ENCODE data around the gene TNIK. TPM values are rescaled to one million over a fixed set of nuclear protein-coding genes. Genes with fewer than 3 reads are reported as not detected.

Gene TNIK
- total and polyA plus RNA-seq, 10 of the 15 experiments (the other 5 are each of a cell fraction or from before 2014, with no cell fraction given), result 13.9 to 74.3 (median 48.2) TPM

DNA sequence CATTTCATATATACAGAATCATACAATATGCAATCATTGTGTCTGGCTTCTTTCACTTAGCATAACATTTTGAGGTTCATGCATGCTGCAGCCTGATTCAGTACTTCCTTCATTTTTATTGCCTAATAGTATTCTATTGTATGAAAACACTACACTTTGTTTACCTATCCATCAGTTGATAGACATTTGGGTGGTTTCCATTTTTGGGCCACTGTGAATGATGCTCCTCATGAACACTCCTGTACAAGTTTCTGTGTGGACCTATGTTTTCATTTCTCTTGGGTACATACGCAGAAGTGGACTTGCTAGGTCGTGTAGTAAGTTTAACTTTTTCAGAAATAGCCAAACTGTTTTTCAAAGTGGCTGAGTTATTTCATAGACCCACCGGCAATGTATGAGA, 18.8 kb downstream of the TNIK start:
- ChIA-PET CTCF (interaction anchor here (2.9 kb wide), 1 partner anchor 13 kb away, joined by 11 read pairs; no protein-coding TSS in a partner anchor), POLR2A (interaction anchor here (0.5 to 1.7 kb wide), 3 partner anchors 10 to 31 kb away, joined by 3 to 7 read pairs (median 6); no protein-coding TSS in a partner anchor), SMC1A (ENCODE audit: uncharacterized antibody, unreplicated experiment) (interaction anchor here (1.0 to 4.9 kb wide), 11 partner anchors 10 to 110 kb away, joined by 3 to 21 read pairs (median 4); no protein-coding TSS in a partner anchor), RAD21 (ENCODE audit: unreplicated experiment) (interaction anchor here (0.8 to 3.6 kb wide), 2 partner anchors 13 to 25 kb away, joined by 3 to 18 read pairs; no protein-coding TSS in a partner anchor)
- peaks cover 41% of the 10 kb centered on the region for H3K4me1 ChIP-seq (ENCODE audit: control insufficient read depth, insufficient read depth, low read length)
- FAIRE-seq (no peak), DNase-seq (ENCODE audit: low read depth, low spot score) (no peak), ATAC-seq (no peak)
- no peak overlapping the region; the same call in 1 of the 2 replicates for H3K27ac ChIP-seq (ENCODE audit: control insufficient read depth, insufficient read depth)
- no peaks in the 10 kb centered on the region for H3K27me3 ChIP-seq (replicated peaks in 1 of 2; ENCODE audit: control insufficient read depth in 2 of 2, insufficient read depth in 2 of 2, low read length in 1 of 2)
- 78% methylated on average over 3 of the region's 3 CpGs for WGBS (ENCODE audit: insufficient coverage, insufficient replicate concordance, low lambda C conversion rate, missing lambda C conversion rate)
- in situ Hi-C loops (cut with MboI) (no loop called here), intact Hi-C loops (cut with micrococcal nuclease; ENCODE audit: unreplicated experiment) (no loop called here)
- BruUV-seq (replicated peaks), result no TSS peak
- no peaks in the 10 kb centered on the region for H4K20me1 ChIP-seq (ENCODE audit: control insufficient read depth, insufficient read depth)
- H2AFZ ChIP-seq (ENCODE audit: control insufficient read depth, low read depth, low read length), result no peak overlapping the region
- 0 out of 4 replicates have a peak, but pooled peaks cover 0 to 2% of the 10 kb centered on the region in 2 experiments for H3K36me3 ChIP-seq (ENCODE audit: control insufficient read depth in 2 of 2, insufficient read depth in 2 of 2, low read length in 1 of 2)
- no peaks in the 10 kb centered on the region for H3K9me3 ChIP-seq (replicated peaks; ENCODE audit: control insufficient read depth, insufficient read depth, low read length)
- H3K4me2 ChIP-seq (ENCODE audit: control insufficient read depth, insufficient read depth), result no peak overlapping the region
- H3K9ac ChIP-seq (ENCODE audit: control insufficient read depth, insufficient read depth, low read length), result no peak overlapping the region
- no peak overlapping the region for H3K4me3 ChIP-seq
- H3K79me2 ChIP-seq (ENCODE audit: control insufficient read depth, insufficient read depth, low read length), result peaks cover 94% of the 10 kb centered on the region
- TF ChIP-seq, protein P1, sequence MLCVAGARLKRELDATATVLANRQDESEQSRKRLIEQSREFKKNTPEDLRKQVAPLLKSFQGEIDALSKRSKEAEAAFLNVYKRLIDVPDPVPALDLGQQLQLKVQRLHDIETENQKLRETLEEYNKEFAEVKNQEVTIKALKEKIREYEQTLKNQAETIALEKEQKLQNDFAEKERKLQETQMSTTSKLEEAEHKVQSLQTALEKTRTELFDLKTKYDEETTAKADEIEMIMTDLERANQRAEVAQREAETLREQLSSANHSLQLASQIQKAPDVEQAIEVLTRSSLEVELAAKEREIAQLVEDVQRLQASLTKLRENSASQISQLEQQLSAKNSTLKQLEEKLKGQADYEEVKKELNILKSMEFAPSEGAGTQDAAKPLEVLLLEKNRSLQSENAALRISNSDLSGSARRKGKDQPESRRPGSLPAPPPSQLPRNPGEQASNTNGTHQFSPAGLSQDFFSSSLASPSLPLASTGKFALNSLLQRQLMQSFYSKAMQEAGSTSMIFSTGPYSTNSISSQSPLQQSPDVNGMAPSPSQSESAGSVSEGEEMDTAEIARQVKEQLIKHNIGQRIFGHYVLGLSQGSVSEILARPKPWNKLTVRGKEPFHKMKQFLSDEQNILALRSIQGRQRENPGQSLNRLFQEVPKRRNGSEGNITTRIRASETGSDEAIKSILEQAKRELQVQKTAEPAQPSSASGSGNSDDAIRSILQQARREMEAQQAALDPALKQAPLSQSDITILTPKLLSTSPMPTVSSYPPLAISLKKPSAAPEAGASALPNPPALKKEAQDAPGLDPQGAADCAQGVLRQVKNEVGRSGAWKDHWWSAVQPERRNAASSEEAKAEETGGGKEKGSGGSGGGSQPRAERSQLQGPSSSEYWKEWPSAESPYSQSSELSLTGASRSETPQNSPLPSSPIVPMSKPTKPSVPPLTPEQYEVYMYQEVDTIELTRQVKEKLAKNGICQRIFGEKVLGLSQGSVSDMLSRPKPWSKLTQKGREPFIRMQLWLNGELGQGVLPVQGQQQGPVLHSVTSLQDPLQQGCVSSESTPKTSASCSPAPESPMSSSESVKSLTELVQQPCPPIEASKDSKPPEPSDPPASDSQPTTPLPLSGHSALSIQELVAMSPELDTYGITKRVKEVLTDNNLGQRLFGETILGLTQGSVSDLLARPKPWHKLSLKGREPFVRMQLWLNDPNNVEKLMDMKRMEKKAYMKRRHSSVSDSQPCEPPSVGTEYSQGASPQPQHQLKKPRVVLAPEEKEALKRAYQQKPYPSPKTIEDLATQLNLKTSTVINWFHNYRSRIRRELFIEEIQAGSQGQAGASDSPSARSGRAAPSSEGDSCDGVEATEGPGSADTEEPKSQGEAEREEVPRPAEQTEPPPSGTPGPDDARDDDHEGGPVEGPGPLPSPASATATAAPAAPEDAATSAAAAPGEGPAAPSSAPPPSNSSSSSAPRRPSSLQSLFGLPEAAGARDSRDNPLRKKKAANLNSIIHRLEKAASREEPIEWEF (IDR thresholded peaks at IDR 0.05; ENCODE audit: insufficient replicate concordance, low read depth, low read length), result no peak
- TF ChIP-seq, protein P2, sequence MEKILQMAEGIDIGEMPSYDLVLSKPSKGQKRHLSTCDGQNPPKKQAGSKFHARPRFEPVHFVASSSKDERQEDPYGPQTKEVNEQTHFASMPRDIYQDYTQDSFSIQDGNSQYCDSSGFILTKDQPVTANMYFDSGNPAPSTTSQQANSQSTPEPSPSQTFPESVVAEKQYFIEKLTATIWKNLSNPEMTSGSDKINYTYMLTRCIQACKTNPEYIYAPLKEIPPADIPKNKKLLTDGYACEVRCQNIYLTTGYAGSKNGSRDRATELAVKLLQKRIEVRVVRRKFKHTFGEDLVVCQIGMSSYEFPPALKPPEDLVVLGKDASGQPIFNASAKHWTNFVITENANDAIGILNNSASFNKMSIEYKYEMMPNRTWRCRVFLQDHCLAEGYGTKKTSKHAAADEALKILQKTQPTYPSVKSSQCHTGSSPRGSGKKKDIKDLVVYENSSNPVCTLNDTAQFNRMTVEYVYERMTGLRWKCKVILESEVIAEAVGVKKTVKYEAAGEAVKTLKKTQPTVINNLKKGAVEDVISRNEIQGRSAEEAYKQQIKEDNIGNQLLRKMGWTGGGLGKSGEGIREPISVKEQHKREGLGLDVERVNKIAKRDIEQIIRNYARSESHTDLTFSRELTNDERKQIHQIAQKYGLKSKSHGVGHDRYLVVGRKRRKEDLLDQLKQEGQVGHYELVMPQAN (conservative IDR thresholded peaks at IDR 0.05), result no peak
- TF ChIP-seq RAD21 (IDR thresholded peaks at IDR 0.05; ENCODE audit: insufficient read depth, low read depth, low read length) (no peak), HDAC6 (IDR thresholded peaks at IDR 0.05; ENCODE audit: unreplicated experiment) (no peak), SP1 (IDR thresholded peaks at IDR 0.05; ENCODE audit: low read depth, low read length) (no peak), HDAC2 (IDR thresholded peaks at IDR 0.05) (no peak), BACH1 (IDR thresholded peaks at IDR 0.05; ENCODE audit: borderline replicate concordance) (no peak), NR2C2 (IDR thresholded peaks at IDR 0.05; ENCODE audit: borderline replicate concordance, control insufficient read depth, insufficient read length, low read depth) (no peak)
- TF ChIP-seq, protein P3, sequence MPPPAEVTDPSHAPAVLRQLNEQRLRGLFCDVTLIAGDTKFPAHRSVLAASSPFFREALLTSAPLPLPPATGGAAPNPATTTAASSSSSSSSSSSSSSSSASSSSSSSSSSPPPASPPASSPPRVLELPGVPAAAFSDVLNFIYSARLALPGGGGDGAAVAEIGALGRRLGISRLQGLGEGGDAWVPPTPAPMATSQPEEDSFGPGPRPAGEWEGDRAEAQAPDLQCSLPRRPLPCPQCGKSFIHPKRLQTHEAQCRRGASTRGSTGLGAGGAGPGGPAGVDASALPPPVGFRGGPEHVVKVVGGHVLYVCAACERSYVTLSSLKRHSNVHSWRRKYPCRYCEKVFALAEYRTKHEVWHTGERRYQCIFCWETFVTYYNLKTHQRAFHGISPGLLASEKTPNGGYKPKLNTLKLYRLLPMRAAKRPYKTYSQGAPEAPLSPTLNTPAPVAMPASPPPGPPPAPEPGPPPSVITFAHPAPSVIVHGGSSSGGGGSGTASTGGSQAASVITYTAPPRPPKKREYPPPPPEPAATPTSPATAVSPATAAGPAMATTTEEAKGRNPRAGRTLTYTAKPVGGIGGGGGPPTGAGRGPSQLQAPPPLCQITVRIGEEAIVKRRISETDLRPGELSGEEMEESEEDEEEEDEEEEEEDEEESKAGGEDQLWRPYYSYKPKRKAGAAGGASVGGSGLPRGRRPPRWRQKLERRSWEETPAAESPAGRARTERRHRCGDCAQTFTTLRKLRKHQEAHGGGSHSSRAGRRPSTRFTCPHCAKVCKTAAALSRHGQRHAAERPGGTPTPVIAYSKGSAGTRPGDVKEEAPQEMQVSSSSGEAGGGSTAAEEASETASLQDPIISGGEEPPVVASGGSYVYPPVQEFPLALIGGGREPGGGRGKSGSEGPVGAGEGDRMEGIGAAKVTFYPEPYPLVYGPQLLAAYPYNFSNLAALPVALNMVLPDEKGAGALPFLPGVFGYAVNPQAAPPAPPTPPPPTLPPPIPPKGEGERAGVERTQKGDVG (CRISPR knock-in tag; IDR thresholded peaks at IDR 0.05), result no peak
- TF ChIP-seq, protein P4, sequence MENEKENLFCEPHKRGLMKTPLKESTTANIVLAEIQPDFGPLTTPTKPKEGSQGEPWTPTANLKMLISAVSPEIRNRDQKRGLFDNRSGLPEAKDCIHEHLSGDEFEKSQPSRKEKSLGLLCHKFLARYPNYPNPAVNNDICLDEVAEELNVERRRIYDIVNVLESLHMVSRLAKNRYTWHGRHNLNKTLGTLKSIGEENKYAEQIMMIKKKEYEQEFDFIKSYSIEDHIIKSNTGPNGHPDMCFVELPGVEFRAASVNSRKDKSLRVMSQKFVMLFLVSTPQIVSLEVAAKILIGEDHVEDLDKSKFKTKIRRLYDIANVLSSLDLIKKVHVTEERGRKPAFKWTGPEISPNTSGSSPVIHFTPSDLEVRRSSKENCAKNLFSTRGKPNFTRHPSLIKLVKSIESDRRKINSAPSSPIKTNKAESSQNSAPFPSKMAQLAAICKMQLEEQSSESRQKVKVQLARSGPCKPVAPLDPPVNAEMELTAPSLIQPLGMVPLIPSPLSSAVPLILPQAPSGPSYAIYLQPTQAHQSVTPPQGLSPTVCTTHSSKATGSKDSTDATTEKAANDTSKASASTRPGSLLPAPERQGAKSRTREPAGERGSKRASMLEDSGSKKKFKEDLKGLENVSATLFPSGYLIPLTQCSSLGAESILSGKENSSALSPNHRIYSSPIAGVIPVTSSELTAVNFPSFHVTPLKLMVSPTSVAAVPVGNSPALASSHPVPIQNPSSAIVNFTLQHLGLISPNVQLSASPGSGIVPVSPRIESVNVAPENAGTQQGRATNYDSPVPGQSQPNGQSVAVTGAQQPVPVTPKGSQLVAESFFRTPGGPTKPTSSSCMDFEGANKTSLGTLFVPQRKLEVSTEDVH (IDR thresholded peaks at IDR 0.05; ENCODE audit: low read depth, partially characterized antibody), result no peak

Measured in GM12878 (cell line).